Neural cell (in vitro differentiated cells): ENCODE results near the gene IQCK. TPM values are rescaled to one million over a fixed set of nuclear protein-coding genes. Genes with fewer than 3 reads are reported as not detected.
A peak's percentile ranks its signal among the peaks of the same experiment; 100 is the strongest.

Source experiments
- H2AFZ ChIP-seq: fragments of 200-600, 300-800 bp; sonication (generic), shearing (Covaris generic); 2 replicates; pipeline ENCODE4 v1.6.0; 2014; ENCODE audit warnings: low read depth, mild to moderate bottlenecking, antibody characterized with exemption, low read length, moderate library complexity
- H3F3A ChIP-seq: fragments of 200-600 bp; shearing (Covaris generic); 2 replicates; pipeline ENCODE4 v1.6.1; 2016; ENCODE audit warnings: mild to moderate bottlenecking, moderate library complexity, mixed read lengths, antibody characterized with exemption, low read length; ENCODE audit not compliant: insufficient read depth, poor library complexity, severe bottlenecking
- H3K27ac ChIP-seq: fragments of 200-600, 300-800 bp; sonication (generic), shearing (Covaris generic); 2 replicates; pipeline ENCODE4 v1.5.1; 2014; ENCODE audit warnings: mild to moderate bottlenecking, low read length, moderate library complexity
- H3K27me3 ChIP-seq: fragments of 300-800, 200-600 bp; sonication (generic), shearing (Covaris generic); 2 replicates; pipeline ENCODE4 v1.6.0; 2014; ENCODE audit warnings: mild to moderate bottlenecking, low read depth, low read length, moderate library complexity; ENCODE audit not compliant: insufficient read depth
- H3K36me3 ChIP-seq: fragments of 300-800, 200-600 bp; sonication (generic), shearing (Covaris generic); 2 replicates; pipeline ENCODE4 v1.5.1; 2014; ENCODE audit warnings: mild to moderate bottlenecking, antibody characterized with exemption, low read length, moderate library complexity; ENCODE audit not compliant: insufficient read depth
- H3K4me2 ChIP-seq: fragments of 300-800, 200-600 bp; sonication (generic), shearing (Covaris generic); 2 replicates; pipeline ENCODE4 v1.6.0; 2014; ENCODE audit warnings: mild to moderate bottlenecking, low read length
- H3K4me3 ChIP-seq: fragments of 300-800, 200-600 bp; sonication (generic), shearing (Covaris generic); 2 replicates; pipeline ENCODE4 v1.5.1; 2014; ENCODE audit warnings: mild to moderate bottlenecking, low read length, moderate library complexity
- H3K79me2 ChIP-seq: fragments of 200-600 bp; shearing (Covaris generic); replicated peaks from 2 replicates; pipeline ENCODE4 v1.6.0; 2014; ENCODE audit warnings: mild to moderate bottlenecking, low read length, moderate library complexity; ENCODE audit not compliant: insufficient read depth
- H3K9ac ChIP-seq: fragments of 300-800, 200-600 bp; sonication (generic), shearing (Covaris generic); 2 replicates; pipeline ENCODE4 v1.6.1; 2016; ENCODE audit warnings: mild to moderate bottlenecking, low read length, mixed read lengths
- H3K9me2 ChIP-seq: fragments of 200-600 bp; shearing (Covaris generic); 2 replicates; pipeline ENCODE4 v1.6.1; 2016; ENCODE audit warnings: mild to moderate bottlenecking, low read length, mixed read lengths; ENCODE audit not compliant: insufficient read depth
- H3K9me3 ChIP-seq: fragments of 200-600, 300-800 bp; sonication (generic), shearing (Covaris generic); 2 replicates; pipeline ENCODE4 v1.6.1; 2016; ENCODE audit warnings: mild to moderate bottlenecking, mixed run types, low read length, moderate library complexity, mixed read lengths
- H4K20me1 ChIP-seq: fragments of 200-600 bp; shearing (Covaris generic); 2 replicates; pipeline ENCODE4 v1.6.1; 2016; ENCODE audit warnings: mild to moderate bottlenecking, mixed run types; ENCODE audit not compliant: insufficient read depth
- EP300 ChIP-seq: fragments of 450-650 bp; conservative IDR thresholded peaks from 2 replicates; pipeline ENCODE4 v1.6.1; 2014; ENCODE audit warnings: antibody characterized with exemption, mild to moderate bottlenecking, moderate library complexity; ENCODE audit not compliant: poor library complexity, severe bottlenecking
- EZH2 ChIP-seq: fragments of 200-600, 300-800 bp; shearing (Covaris generic), sonication (generic); IDR thresholded peaks from 2 replicates; pipeline ENCODE4 v1.6.1; 2014; ENCODE audit warnings: antibody characterized with exemption, low read length, borderline replicate concordance, mild to moderate bottlenecking; ENCODE audit not compliant: insufficient read depth, poor library complexity, severe bottlenecking
- MXI1 ChIP-seq: fragments of 450-650 bp; conservative IDR thresholded peaks from 2 replicates; pipeline ENCODE4 v1.6.1; 2014; ENCODE audit warnings: antibody characterized with exemption, mild to moderate bottlenecking; ENCODE audit not compliant: poor library complexity, severe bottlenecking
- POLR2AphosphoS5 ChIP-seq: IDR thresholded peaks from 2 replicates; pipeline ENCODE4 v1.6.1; 2012
- RAD21 ChIP-seq: fragments of 450-650 bp; conservative IDR thresholded peaks from 2 replicates; pipeline ENCODE4 v1.6.1; 2014; ENCODE audit warnings: antibody characterized with exemption, mild to moderate bottlenecking, moderate library complexity
- SMC3 ChIP-seq: fragments of 450-650 bp; conservative IDR thresholded peaks from 2 replicates; pipeline ENCODE4 v1.6.1; 2014; ENCODE audit warnings: antibody characterized with exemption, mild to moderate bottlenecking, moderate library complexity; ENCODE audit not compliant: poor library complexity
- TAF1 ChIP-seq: IDR thresholded peaks from 2 replicates; pipeline ENCODE4 v1.6.1; 2012; ENCODE audit warnings: low read depth
- polyA plus RNA-seq: library from polyadenylated mRNA; depleted of rRNA; stranded (reverse); fragments of >200 nt; gene quantifications from 2 replicates; pipeline ENCODE4 v1.2.3, GENCODE V29; 2014
- TF ChIP-seq, protein P1 (sequence below): IDR thresholded peaks from 2 replicates; pipeline ENCODE4 v1.6.1; 2012; ENCODE audit warnings: borderline replicate concordance

Gene IQCK
- polyA plus RNA-seq, 1 donor from 2014 or later = 10.2 TPM

DNA sequence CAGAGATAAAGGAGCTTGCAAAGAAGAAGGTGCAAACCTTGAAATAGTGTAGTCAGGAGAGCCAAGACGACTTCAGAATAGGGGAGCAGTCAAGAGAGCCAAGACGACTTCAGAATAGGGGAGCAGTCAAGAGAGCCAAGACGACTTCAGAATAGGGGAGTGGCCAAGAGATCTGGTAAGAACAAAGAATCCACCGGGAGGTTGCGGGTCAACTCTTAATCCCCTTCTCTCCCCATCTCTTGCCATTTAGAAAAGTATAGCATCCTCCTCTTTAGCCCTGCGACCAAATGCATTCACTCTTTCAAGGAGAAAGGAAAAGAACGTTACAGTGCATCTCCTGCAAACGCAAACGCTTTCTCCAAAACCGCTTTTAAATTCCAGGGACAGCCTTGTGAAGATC lies 757 bp upstream of the IQCK start:
- Histone ChIP-seq H3K27me3 (no peaks in the 10 kb centered on the region), H3K27ac (peak overlapping the region; percentile 58), H3F3A (no peaks in the 10 kb centered on the region), H3K4me2 (peak overlapping the region; percentile 98), H3K79me2 (peaks cover 36% of the 10 kb centered on the region), H4K20me1 (no peaks in the 10 kb centered on the region), H3K4me3 (peak overlapping the region; percentile 81), H2AFZ (peak overlapping the region; percentile 84), H3K36me3 (no peaks in the 10 kb centered on the region), H3K9ac (peak overlapping the region; percentile 73), H3K9me3 (no peaks in the 10 kb centered on the region), H3K9me2 (no peaks in the 10 kb centered on the region)
- peak; percentile 14 for TF ChIP-seq TAF1
- TF ChIP-seq, protein P1, sequence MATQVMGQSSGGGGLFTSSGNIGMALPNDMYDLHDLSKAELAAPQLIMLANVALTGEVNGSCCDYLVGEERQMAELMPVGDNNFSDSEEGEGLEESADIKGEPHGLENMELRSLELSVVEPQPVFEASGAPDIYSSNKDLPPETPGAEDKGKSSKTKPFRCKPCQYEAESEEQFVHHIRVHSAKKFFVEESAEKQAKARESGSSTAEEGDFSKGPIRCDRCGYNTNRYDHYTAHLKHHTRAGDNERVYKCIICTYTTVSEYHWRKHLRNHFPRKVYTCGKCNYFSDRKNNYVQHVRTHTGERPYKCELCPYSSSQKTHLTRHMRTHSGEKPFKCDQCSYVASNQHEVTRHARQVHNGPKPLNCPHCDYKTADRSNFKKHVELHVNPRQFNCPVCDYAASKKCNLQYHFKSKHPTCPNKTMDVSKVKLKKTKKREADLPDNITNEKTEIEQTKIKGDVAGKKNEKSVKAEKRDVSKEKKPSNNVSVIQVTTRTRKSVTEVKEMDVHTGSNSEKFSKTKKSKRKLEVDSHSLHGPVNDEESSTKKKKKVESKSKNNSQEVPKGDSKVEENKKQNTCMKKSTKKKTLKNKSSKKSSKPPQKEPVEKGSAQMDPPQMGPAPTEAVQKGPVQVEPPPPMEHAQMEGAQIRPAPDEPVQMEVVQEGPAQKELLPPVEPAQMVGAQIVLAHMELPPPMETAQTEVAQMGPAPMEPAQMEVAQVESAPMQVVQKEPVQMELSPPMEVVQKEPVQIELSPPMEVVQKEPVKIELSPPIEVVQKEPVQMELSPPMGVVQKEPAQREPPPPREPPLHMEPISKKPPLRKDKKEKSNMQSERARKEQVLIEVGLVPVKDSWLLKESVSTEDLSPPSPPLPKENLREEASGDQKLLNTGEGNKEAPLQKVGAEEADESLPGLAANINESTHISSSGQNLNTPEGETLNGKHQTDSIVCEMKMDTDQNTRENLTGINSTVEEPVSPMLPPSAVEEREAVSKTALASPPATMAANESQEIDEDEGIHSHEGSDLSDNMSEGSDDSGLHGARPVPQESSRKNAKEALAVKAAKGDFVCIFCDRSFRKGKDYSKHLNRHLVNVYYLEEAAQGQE = no peak

DNA sequence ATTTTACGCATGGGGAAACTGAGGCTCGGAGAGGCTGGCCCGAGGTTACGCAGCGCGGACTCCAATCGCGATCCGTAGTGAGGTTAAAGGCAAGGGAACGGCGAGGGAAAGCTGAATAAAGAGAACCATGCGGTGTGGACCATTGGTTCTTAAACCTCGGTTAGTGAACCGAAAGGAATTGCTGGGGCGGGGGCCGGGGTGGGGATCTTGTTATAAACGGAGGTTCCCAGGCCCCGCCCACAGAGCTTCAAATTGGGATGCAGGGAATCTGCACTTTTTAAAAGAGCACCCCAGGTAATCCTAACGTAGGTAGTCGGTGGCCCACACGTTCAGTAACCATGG lies 524 bp downstream of the IQCK start:
- Histone ChIP-seq H3K79me2 (peaks cover 30% of the 10 kb centered on the region), H3F3A (no peaks in the 10 kb centered on the region), H3K9ac (peak overlapping the region; percentile 73), H3K27me3 (no peaks in the 10 kb centered on the region), H2AFZ (peak overlapping the region; percentile 84), H3K36me3 (no peaks in the 10 kb centered on the region), H4K20me1 (no peaks in the 10 kb centered on the region), H3K27ac (peak overlapping the region; percentile 68), H3K4me2 (peak overlapping the region; percentile 90), H3K9me3 (no peaks in the 10 kb centered on the region), H3K4me3 (peak overlapping the region; percentile 81), H3K9me2 (no peaks in the 10 kb centered on the region)
- TF ChIP-seq TAF1 = no peak
- no peak for TF ChIP-seq RAD21

DNA sequence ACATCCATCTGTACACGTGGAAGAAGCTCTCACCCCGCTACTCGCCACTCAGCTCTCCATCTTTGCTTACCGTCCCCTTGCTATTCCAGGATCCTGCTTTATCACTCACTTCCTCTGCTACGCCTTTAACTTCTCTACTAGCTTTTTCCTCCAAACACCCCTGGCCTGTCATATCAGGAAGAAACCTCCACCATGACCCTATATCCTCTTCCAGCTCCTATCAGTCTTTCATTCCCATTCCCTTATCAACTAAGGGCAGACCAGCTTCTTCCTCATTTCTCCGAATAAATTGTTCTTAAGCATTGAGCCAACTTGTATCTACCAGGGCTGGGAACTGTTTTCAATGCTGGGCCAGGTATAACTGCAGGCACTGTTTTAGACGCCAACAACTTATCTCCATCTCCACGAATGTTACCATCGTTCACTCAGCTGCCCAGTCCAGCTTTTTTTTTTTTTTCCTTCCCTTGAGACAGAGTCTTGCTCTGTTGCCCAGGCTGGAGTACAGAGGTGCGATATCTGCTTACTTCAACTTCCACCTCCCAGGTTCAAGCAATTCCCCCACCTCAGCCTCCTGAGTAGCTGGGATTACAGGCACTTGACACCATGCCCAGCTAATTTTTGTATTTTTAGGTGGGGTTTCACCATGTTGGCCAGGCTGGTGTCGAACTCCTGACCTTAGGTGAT lies 4.3 kb downstream of the IQCK start:
- no peak for TF ChIP-seq EP300
- TF ChIP-seq EZH2 = no peak
- TF ChIP-seq, protein P1 = no peak
- no peak for TF ChIP-seq POLR2AphosphoS5
- TF ChIP-seq SMC3 = no peak
- TF ChIP-seq RAD21 = no peak
- TF ChIP-seq MXI1 = no peak
- H3K27ac ChIP-seq = no peak overlapping the region
- no peaks in the 10 kb centered on the region for H3K9me3 ChIP-seq
- no peaks in the 10 kb centered on the region for H3K36me3 ChIP-seq
- no peaks in the 10 kb centered on the region for H3K9me2 ChIP-seq
- H3K27me3 ChIP-seq = no peaks in the 10 kb centered on the region
- H3K79me2 ChIP-seq = peaks cover 14% of the 10 kb centered on the region
- no peak overlapping the region for H3K4me3 ChIP-seq
- no peak overlapping the region for H3K9ac ChIP-seq
- H4K20me1 ChIP-seq = no peaks in the 10 kb centered on the region
- no peak overlapping the region for H3K4me2 ChIP-seq
- H3F3A ChIP-seq = no peaks in the 10 kb centered on the region
- no peak overlapping the region for H2AFZ ChIP-seq
